Measurements from ENCODE around the gene SERPINB3.
"Not testable (repeated sequence)": the region's sequence is repeated elsewhere in the genome, so short reads cannot be mapped to it uniquely, and the experiment has no call there.

The SERPINB3 gene

GRCh38 chr18:63644694-63645093 is 17.0 kb downstream of the SERPINB3 start:
- not testable (repeated sequence) for DNase-seq

- not testable (repeated sequence) for DNase-seq
Measured at GRCh38 chr18:63644142-63644541, 17.6 kb downstream of the SERPINB3 start, which contains the start of gene SERPINB4. Gene SERPINB4 (minus strand): TSS chr18:63644256. CDS start chr18:63643577, 679 bp downstream.

GRCh38 chr18:63642668-63643356 is 18.9 kb downstream of the SERPINB3 start:
- DNase-seq: not testable (repeated sequence)

DNA sequence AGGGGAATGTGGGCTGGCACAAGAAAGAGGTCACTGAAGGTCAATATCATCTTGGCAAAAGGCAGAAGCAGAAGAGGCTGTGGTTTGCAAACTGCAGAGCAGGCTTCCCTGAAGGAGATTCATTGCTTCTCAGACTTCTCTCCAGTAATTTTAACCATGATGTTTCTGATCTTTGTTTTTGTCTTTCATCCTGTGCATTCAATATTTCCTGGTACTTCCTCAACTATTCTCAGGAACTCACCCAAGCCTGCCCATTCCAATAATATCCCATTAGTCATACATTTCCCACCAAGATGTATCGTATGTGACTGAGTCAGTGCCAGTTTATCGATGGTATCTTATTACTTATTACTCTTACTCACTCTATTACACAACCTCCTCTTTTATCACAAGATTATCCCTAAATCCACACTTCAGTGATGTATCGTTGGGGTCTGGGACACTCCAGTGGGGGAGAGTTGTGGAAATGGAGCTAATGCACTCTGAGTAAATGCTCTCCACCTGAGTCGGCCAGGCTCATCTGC is 20.5 kb downstream of the SERPINB3 start:
- DNase-seq: not testable (repeated sequence)

DNA sequence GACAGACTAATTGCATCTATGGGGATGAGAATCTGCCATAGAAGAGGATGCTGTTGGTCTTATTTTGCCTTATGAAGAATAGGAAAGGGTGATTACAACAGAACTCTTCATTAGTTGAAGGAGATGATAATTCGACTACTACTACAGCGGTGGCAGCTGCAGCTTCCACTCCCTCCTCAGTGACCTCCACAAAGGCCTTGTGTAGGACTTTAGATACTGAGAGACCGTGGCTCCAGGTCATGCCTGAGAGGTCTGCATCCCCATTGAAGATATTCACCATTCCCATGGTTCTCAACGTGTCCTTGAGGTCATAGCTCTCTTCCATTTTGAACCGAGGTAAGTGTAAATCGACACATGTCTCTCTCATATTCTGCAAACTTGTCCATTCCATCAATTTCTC is 24.0 kb downstream of the SERPINB3 start:
- no peak for DNase-seq

DNA sequence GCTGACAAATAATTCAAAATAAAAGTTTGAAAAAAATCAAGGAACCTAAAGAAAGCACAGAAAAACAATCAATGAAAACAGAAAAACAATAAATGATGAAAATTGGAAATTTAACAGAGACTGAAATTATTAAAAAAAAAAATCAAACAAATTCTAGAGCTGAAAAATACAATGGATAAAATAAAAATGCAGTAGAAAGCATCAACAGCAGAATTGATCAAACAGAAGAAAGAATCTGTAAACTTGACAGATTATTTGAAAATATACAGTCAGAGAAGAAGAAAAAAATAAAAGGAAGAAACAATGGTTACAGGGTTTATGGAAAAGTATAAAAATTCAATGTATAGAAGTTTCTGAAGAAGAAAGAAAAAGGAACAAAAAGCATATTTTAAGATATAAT is 33.9 kb downstream of the SERPINB3 start:
- no peak for DNase-seq

DNA sequence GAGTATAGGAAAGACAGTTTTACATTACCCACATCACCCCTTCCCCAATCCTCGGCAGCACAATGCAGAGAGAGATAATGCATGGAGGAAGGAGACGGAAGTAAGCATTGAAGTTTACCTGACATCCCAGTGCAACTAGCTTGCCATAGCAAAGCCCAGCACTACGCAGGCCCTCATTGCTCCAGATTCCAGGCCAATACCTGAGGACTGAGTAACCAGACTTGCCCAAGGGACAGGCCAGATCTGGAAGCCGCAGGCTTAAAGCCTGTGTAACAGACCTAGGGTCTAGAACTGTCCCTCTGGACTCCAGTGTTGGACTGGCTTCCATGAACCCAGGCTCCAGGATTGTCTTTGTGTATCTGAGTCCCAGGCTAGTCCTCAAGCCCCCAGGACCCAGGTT is 35.3 kb downstream of the SERPINB3 start:
- no peak for DNase-seq

DNA sequence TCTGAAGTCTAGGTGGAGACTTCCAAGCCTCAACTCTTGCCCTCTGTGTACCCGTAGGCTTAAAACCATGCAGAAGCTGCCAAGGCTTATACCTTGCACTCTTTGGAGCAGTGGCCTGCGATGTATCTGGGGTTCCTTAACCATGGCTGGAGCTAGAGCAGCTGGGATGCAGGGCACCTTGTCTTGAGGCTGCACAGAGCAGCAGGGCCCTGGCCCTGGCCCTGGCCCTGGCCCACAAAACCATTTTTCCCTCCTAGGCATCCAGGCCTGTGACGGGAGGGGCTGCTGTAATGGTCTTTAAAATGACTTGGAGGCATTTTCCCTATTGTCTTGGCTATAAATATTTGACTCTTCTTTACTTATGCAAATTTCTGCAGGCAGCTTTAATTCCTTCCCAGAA is 36.8 kb downstream of the SERPINB3 start:
- no peak for DNase-seq

DNA sequence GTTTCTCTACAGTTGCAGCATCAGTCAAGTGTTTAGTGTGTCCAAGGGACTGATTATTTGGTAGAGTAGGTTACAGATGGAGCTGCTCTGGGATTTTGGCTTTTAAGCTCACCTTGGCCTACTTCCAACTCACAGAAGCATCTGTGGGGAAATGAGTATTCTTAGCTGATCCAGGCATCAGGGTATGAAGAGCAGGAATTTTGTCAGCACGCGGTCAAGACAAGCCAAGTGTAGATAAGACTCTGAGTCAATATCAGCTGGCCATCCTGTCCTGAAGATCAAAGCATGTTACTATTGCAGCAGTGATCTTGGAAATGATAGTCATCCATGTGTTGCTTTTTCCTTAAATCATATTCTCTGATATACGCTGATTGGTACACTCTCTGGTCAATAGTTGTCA is 42.0 kb downstream of the SERPINB3 start:
- no peak for DNase-seq

GRCh38 chr18:63617915-63618234 is 43.8 kb downstream of the SERPINB3 start:
- no peak for DNase-seq

- no peak for DNase-seq
Measured at GRCh38 chr18:63617049-63617914, 44.4 kb downstream of the SERPINB3 start.

DNA sequence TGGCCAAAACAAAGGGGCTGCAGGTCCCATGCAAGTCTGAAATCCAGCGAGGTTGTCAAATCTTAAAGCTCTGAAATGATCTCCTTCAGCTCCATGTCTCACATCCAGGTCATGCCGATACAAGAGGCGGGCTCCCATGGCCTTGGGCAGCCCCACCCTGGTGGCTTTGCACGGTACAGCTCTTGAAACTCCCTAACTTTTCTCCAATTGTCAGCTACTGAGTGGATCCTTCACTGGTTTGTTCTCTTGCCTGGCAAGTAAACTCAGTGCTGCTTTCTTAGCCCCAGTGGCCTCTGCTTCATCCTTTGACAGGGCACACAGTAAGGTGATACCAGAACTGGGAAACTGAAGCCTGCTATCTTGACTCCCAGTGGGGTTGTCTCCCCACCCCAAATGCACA is 48.3 kb downstream of the SERPINB3 start:
- DNase-seq: no peak

DNA sequence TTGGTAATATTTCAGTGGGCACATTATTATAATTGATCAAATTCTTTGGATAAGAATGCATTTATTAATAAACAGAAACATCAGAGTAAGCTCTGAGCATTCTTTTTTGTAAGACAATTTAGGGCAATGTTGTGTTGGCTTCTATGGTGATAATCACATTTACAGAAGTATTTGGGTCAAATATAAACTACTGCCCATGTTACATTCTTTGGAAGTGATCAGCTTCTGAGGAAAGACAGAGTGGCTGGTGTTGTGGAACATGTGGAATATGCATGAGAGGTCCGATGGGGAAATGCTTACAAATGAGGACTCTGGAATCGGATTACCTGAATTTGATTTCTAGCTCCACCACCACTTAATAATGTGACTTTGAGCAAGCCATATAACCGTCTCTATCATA is 55.2 kb downstream of the SERPINB3 start:
- DNase-seq: no peak
